NCI-H446 (cell line): ENCODE results near the gene CHRM1.
A peak's percentile ranks its signal among the peaks of the same experiment; 100 is the strongest.
"Not testable (repeated sequence)": the region's sequence is repeated elsewhere in the genome, so short reads cannot be mapped to it uniquely, and the experiment has no call there.

Source experiments
- DNase-seq, 2 experiments: peaks; one replicate each; lab custom pipeline; 2025; lab: John Stamatoyannopoulos, UW

The CHRM1 gene

DNA sequence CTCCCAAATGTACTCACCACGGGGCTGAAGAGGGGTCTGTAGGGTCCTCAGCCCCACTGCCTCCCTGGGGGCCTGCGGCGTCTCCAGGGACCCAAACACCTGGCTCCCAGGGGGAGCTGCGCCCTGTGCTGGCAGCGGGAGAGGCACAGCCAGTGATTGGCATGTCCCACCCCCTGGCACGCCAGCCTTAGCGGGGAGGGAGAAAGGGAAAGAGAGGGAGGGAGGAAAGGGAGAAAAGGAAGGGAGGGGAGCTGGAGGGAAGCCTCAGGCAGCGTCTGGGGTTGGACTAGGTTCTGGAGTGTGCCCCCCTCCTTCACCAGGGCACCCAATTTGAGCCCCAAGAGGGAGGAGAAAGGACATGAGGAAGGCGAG lies at the start of gene CHRM1:
TSS of gene CHRM1 (minus strand) at position 163 of the 372 bp plus-strand sequence. CDS start 10,263 bp downstream, outside the sequence.
- DNase-seq, result no peak

DNA sequence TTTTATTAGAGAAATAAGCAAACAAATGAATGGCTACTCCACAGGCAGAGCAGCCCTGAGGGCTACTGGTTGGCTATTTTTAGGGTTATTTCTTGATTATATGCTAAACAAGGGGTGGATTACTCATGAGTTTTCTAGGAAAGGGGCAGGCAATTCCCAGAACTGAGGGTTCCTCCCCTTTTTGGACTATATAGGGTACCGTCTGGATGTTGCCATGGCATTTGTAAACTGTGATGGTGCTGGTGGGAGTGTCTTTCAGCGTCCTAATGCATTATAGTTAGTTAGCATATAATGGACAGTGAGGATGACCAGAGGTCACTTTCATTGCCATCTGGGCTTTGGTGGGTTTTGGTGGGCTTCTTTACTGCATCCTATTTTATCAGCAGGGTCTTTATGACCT lies 44.4 kb upstream of the CHRM1 start:
- no peak for DNase-seq

DNA sequence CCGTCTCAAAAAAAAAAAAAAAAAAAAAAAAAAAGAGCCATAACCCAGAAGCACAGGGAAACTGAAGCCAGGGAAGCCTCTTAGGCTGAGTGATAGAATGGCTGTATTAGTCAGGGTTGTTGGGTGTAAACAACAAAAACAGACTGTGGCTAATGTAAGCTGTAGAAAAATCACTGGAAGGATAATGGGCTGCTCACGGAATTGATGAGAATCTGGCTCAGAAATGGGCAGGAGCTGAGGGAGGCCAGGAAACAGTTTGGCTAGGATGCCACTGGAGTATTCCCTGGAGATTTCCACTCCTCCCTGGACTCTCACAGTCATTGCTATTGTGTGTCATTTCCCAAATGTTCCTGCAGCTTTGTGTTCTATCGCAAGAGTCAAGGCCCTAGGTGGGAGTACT lies 41.2 kb upstream of the CHRM1 start:
- peak in 1 of 2 experiments; percentile 14 for DNase-seq

DNA sequence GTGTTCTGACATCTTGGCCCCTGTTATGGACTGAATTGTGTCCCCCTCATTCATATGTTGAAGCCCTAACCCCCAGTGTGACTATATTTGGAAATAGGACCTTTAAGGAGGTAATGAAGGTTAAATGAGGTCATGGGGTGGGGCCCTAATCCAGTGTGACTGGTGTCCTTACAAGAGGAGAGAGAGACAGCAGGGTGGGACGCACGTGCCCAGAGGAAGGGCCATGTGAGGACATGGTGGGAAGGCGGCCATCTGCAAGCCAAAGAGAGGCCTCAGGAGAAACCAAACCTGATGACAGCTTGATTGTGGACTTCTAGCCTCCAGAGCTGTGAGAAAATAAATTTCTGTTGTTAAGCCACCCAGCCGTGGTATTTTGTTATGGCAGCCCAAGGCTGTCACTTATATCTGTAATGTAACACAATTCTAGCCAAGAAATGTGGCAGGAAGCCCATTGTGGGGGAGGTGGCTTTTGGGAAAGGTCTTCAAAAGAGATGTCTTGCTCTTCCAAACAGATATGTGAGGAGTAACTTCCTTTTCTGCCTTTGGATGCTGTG lies 39.9 kb upstream of the CHRM1 start:
- no peak for DNase-seq

DNA sequence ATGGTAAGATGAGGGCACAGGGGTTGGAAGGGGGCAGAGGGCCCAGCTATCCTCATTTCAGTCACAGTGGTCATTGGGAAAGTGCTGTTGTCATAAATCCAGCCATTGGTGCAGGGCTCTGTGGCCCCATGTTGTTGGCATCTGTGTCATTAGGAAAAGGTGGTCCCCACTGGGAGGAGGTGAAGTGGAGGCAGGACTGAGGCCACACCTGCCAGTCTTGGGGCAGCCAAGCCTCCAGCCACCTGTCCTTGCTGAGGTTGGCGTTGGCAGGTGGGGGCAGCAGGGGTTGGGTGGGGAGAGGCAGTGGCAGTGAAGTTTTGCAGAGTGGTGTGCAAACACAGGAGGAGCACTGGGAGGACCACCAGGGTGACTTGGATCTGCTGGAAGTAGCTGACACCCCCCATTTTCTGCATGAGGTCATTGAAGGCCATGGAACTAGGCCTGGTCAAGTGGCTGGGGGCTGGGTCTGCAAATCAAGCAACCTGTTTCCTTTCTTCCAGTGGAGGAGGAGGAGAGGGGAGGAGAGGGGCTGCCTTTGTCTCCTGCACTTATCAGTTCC lies 38.3 kb upstream of the CHRM1 start:
- no peak for DNase-seq

GRCh38 chr11:62958547-62959421 lies 37.6 kb upstream of the CHRM1 start:
- DNase-seq, result no peak

DNA sequence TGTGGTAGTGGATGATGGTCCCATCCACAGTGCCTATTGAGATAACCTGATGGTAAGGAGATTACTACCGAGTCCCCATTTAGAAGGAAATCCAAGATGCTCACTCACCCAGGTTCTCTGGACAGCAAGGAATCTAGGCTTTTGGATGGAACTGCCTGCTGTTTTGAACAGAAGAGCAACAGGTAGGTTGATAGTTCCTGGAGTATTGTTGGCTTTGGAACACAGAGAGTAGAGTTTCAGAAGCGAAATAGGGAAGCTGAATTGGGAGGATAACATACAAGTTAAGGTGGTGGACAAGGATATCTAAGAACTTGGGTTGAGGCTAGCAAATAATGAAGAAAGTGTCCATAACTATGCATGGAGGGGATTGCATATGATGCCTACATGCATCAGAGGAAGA lies 36.0 kb upstream of the CHRM1 start:
- no peak for DNase-seq

DNA sequence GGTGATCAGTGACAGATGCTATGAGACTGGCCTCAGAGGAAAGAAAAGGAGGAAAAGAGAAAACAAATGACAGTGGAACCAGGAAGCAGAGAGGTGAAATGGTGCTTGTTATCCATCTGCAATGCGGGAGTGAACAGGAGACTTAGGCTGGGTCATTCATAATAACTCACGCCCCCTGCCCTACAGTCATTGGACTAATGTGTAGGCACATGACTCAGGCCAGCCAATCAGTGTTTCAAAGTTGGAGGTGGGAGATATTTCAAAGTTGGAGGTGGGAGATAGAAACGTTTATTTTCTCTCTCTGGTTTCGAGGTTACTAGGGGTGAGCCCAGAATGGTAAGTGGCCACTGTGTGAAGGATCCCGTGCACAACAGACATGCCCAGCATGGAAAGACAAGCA lies 33.3 kb upstream of the CHRM1 start:
- no peak for DNase-seq

GRCh38 chr11:62953811-62954210 lies 32.6 kb upstream of the CHRM1 start:
- no peak for DNase-seq

GRCh38 chr11:62948765-62949320 lies 27.7 kb upstream of the CHRM1 start:
- no peak for DNase-seq

- not testable (repeated sequence) for DNase-seq
Measured at GRCh38 chr11:62945538-62945937, 24.4 kb upstream of the CHRM1 start.

DNA sequence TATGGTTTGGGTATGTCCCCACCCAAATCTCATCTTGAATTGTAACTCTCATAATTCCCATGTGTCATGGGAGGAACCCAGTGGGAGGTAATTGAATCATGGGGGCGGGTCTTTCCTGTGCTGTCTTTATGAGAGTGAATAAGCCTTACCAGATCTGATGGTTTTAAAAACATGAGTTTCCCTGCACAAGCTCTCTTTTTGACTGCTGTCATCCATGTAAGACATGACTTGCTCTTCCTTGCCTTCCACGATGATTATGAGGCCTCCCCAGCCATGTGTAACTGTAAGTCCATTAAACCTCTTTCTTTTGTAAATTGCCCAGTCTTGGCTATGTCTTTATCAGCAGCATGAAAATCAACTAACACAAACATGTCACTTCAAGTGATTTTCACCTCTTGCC lies 16.4 kb upstream of the CHRM1 start:
- DNase-seq, result not testable (repeated sequence)

GRCh38 chr11:62934496-62934785 lies 13.3 kb upstream of the CHRM1 start:
- no peak for DNase-seq

GRCh38 chr11:62933750-62934495 lies 12.8 kb upstream of the CHRM1 start:
- no peak for DNase-seq

DNA sequence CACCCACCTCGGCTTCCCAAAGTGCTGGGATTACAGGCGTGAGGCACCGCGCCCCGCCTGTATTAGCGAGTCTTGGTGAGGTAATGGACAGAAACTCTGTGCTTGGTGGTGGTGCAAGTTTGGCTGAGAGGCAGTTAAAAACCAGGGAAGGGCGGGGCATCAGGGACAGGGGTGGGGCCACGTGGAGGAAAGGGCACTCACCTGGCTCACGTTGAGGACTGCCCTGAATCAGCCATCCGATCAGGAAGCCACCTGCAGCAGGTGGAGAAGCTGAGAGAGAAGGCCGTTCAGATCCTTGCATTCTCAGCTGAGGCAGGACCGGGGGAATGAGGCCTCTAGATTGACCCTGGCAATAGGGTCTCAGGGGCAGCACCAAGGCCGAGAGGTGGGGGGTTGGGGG lies 12.1 kb upstream of the CHRM1 start:
- DNase-seq, result no peak

- peak in 1 of 2 experiments; percentile 53 for DNase-seq
Measured at GRCh38 chr11:62931499-62932278, 10.5 kb upstream of the CHRM1 start.

DNA sequence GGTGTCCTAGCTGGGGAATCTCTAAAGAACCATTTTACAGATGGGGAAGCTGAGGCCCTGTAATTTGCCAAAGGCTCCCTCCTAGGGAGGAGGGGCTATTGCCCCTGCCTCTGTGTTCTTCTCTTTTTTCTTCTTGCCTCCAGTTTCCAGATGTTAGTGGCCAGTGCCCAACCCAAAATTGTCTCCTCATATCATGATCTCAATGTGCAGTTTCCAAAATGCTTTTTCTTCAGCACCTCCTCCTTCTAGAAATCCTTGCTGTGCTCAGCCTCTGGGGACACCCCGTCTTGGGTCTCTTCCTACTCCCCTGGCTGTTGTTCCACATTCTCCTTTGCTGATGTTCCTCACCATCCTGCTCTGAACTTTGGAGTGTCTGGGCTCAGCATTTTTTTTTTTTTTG lies 9.5 kb upstream of the CHRM1 start:
- no peak for DNase-seq

GRCh38 chr11:62930157-62930556 lies 9.0 kb upstream of the CHRM1 start:
- no peak for DNase-seq

DNA sequence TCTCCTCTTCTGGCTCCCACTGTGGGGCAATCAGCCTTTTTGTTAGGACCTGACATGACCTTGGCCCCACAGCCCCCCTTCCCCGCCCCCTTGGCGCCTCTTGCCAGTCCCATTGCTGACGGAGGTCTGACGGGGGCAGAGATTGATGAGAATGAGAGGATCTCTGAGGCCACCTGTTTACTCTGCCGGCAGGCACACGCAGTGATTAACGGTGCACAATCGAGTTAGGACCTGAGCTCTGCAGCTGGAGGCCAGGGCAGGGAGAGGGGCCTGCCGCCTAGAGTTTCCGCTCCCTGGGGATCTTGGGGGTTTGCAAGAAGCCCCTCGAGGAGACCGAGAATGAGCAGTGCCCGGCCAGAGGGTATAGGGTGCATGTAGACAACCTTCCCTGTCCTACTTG lies 6.8 kb upstream of the CHRM1 start:
- DNase-seq, result no peak

DNA sequence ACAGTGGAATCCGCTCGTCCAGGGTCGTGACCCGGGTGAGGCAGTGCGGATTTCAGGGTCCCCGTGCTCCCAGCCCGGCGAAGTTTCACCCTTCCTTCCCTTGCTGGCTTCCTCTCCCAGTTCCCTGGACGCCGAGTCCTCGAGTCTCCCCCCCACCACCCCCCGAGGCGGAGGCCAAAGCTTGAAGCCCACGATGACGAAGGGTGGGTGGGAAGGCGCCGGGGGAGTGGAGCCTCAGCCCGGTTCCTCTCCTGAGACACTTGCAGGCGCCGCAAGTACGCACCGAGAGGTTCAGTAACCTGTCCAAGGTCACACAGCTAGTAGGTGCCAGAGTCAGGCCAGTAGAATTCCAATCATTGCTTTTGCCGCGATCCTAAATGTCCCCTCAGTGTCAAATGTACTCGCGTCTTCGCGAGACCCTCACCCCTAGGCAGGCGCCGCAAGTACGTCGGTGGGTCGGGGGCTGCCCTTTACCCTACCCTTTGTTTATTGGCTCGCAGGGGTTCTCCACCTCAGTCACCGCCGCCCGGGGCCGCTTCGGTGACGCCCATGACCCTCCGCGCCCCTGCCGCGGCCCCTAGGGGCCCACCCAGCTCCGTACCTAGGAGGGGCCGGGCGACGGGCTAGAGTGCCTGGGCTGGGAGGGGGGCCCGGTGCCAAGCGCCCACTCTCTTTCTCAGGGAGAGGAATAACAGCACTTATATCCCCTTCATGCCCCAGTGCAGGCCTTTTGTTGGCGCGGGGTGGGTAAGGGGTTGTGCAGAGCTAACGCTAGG lies 5.7 kb upstream of the CHRM1 start:
- no peak for DNase-seq
